SW 1271 (cell line): Measurements from ENCODE around the gene ITSN1.
"Not testable (repeated sequence)": the region's sequence is repeated elsewhere in the genome, so short reads cannot be mapped to it uniquely, and the experiment has no call there.

Source experiments
- DNase-seq, 2 experiments: peaks; one replicate each; lab custom pipeline; 2025; lab: John Stamatoyannopoulos, UW

The ITSN1 gene

GRCh38 chr21:33651965-33652680, 9.8 kb downstream of the ITSN1 start:
- no peak for DNase-seq

GRCh38 chr21:33654412-33654811, 12.1 kb downstream of the ITSN1 start:
- DNase-seq = no peak

GRCh38 chr21:33655588-33656221, 13.4 kb downstream of the ITSN1 start:
- peak; percentile 76 to 97 for DNase-seq

- no peak for DNase-seq
These were observed 15.0 kb downstream of the ITSN1 start for GRCh38 chr21:33657124-33657820.

GRCh38 chr21:33658919-33659567, 16.7 kb downstream of the ITSN1 start:
- no peak for DNase-seq

GRCh38 chr21:33659568-33659949, 17.3 kb downstream of the ITSN1 start:
- no peak for DNase-seq

GRCh38 chr21:33660406-33660805, 18.1 kb downstream of the ITSN1 start:
- no peak for DNase-seq

- no peak for DNase-seq
These were observed 18.8 kb downstream of the ITSN1 start for GRCh38 chr21:33661146-33661545.

GRCh38 chr21:33662046-33662445, 19.7 kb downstream of the ITSN1 start:
- DNase-seq = no peak

GRCh38 chr21:33663241-33663640, 20.9 kb downstream of the ITSN1 start:
- no peak for DNase-seq

- no peak for DNase-seq
These were observed 21.8 kb downstream of the ITSN1 start for GRCh38 chr21:33664135-33664534.

GRCh38 chr21:33666153-33666552, 23.9 kb downstream of the ITSN1 start:
- DNase-seq = no peak

- DNase-seq = no peak
These were observed 25.3 kb downstream of the ITSN1 start for GRCh38 chr21:33667636-33668035.

GRCh38 chr21:33668180-33668579, 25.9 kb downstream of the ITSN1 start:
- no peak for DNase-seq

GRCh38 chr21:33668620-33669019, 26.3 kb downstream of the ITSN1 start:
- DNase-seq = no peak

- DNase-seq = no peak
These were observed 28.0 kb downstream of the ITSN1 start for GRCh38 chr21:33670076-33670978.

- no peak for DNase-seq
These were observed 31.2 kb downstream of the ITSN1 start for GRCh38 chr21:33673473-33673872.

- no peak for DNase-seq
These were observed 31.9 kb downstream of the ITSN1 start for GRCh38 chr21:33674226-33674625.

GRCh38 chr21:33676666-33677065, 34.4 kb downstream of the ITSN1 start:
- DNase-seq = not testable (repeated sequence)

GRCh38 chr21:33677450-33677849, 35.1 kb downstream of the ITSN1 start:
- DNase-seq = no peak

GRCh38 chr21:33680870-33681269, 38.6 kb downstream of the ITSN1 start:
- DNase-seq = no peak
